H1 (cell line): ENCODE data around the gene FIP1L1.

ENCODE experiments used
- POU5F1 ChIP-seq: IDR thresholded peaks from 2 replicates; pipeline ENCODE4 v1.6.1; 2011; ENCODE audit warnings: low read depth, mild to moderate bottlenecking, low read length, moderate library complexity
- TF ChIP-seq, protein P1 (sequence below), 3 experiments: IDR thresholded peaks; 1 replicate in 2 of 3; 2 replicates in 1 of 3; pipeline versions ENCODE4 v1.5.1 to v1.6.1; 2011; ENCODE audit warnings: low read length in 3 of 3, mild to moderate bottlenecking in 3 of 3, inconsistent platforms in 2 of 3, low read depth in 1 of 3, moderate library complexity in 1 of 3; ENCODE audit not compliant: insufficient read depth in 1 of 3; ENCODE audit errors: control extremely low read depth in 1 of 3

DNA sequence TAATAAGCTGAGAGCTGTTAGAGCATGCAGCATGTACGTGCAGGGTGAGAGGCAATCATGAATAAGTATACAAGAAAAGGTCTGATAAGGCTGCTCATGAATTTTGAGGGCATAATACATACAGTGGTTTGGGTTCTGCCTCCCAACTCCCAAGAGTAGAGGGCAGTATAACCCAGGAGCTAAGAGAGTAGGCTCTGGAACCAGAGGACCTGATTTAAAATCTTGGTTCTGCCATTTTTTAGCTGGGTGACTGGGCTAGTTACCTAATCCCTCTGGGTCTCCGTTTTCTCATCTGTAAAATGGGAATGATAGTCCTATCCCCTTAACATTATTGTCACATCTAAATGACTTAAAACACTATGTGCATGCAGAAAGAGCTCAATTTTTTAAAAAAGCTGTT is 128.5 kb downstream of the FIP1L1 start:
- TF ChIP-seq, protein P1, sequence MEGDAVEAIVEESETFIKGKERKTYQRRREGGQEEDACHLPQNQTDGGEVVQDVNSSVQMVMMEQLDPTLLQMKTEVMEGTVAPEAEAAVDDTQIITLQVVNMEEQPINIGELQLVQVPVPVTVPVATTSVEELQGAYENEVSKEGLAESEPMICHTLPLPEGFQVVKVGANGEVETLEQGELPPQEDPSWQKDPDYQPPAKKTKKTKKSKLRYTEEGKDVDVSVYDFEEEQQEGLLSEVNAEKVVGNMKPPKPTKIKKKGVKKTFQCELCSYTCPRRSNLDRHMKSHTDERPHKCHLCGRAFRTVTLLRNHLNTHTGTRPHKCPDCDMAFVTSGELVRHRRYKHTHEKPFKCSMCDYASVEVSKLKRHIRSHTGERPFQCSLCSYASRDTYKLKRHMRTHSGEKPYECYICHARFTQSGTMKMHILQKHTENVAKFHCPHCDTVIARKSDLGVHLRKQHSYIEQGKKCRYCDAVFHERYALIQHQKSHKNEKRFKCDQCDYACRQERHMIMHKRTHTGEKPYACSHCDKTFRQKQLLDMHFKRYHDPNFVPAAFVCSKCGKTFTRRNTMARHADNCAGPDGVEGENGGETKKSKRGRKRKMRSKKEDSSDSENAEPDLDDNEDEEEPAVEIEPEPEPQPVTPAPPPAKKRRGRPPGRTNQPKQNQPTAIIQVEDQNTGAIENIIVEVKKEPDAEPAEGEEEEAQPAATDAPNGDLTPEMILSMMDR (IDR thresholded peaks at IDR 0.05; ENCODE audit: control extremely low read depth in 1 of 3, insufficient read depth in 1 of 3, low read depth in 1 of 3, low read length in 3 of 3) = peak in 2 of 3 experiments; percentile 34 to 35; a peak in 2 of 4 replicates
- no peak for TF ChIP-seq POU5F1
